ENCODE measurements around the gene ADIPOQ.
"Not testable (repeated sequence)": the region's sequence is repeated elsewhere in the genome, so short reads cannot be mapped to it uniquely, and the experiment has no call there.

The ADIPOQ gene

DNA sequence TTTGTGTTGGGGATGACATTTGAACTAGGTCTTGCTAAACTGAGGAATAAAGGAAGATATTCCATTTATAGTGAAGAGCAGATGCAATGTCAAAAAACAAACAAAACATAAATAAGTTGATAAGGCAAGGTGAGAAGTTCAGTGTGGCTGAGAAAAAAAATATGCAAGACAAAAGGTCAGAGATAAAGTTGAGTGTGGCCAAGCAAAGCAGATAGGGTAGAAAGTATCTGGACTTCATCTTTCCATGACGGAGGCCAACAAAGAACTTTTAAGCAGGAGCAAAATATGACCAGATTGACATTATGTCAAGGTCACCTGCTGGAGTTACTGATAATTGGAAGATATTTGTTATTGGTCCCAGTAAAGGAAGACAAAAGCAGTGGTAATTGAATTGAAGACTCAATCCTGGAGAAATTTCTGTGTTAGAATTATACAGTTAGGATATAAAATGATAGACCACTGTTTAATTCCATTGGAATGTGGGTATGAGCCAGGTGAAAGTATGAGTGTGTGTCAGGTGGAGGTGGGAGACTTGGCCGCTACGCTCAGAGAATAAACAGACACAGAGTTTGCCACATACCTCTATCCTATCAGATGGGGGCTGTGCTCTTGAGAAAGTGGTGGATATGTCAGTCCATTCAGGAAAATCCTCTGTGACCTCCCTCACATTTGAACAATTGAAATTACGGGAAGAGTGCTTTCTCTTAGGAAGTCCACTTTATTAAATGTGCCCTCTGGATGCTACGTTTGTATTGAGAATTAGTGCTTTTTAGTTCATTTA lies 28.1 kb downstream of the ADIPOQ start:
- DNase-seq (ENCODE audit: low read depth), result no peak
- TF ChIP-seq, protein P1, sequence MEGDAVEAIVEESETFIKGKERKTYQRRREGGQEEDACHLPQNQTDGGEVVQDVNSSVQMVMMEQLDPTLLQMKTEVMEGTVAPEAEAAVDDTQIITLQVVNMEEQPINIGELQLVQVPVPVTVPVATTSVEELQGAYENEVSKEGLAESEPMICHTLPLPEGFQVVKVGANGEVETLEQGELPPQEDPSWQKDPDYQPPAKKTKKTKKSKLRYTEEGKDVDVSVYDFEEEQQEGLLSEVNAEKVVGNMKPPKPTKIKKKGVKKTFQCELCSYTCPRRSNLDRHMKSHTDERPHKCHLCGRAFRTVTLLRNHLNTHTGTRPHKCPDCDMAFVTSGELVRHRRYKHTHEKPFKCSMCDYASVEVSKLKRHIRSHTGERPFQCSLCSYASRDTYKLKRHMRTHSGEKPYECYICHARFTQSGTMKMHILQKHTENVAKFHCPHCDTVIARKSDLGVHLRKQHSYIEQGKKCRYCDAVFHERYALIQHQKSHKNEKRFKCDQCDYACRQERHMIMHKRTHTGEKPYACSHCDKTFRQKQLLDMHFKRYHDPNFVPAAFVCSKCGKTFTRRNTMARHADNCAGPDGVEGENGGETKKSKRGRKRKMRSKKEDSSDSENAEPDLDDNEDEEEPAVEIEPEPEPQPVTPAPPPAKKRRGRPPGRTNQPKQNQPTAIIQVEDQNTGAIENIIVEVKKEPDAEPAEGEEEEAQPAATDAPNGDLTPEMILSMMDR (IDR thresholded peaks at IDR 0.05; ENCODE audit: low read depth, low read length, missing control alignments), result no peak
- in situ Hi-C loops (cut with HindIII; ENCODE audit: low sequenced_read_pairs), result no loop called here
- no peak overlapping the region for H3K4me3 ChIP-seq (ENCODE audit: low read depth, low read length)

DNA sequence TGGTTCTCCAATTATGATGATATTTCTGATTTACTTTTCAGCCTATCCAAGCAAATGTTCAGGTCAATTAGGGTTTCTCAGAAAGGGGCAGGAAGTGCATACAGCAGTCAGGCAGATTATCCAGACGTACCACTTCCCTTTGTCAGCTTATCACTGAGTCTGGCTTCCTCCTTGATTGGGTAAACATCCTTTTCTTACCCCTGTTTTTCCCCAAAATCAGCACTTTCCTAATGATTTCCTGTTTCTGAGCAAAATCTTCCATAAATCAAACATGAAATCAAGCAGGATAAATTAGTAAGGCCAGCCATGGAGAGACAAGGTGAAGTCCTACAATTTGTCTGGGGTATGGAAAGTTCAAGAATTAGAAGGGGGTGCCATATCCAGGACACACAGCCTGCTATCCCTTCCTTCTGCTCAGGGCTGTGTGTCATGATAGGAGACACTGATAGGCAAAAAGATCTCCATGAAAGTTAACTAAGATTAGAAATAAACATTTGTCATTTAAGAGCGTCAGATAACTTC lies 29.0 kb downstream of the ADIPOQ start:
- DNase-seq (ENCODE audit: low read depth), result no peak
- in situ Hi-C loops (cut with HindIII; ENCODE audit: low sequenced_read_pairs), result no loop called here
- H3K4me3 ChIP-seq (ENCODE audit: low read depth, low read length), result no peak overlapping the region
- TF ChIP-seq, protein P1 (IDR thresholded peaks at IDR 0.05; ENCODE audit: low read depth, low read length, missing control alignments), result no peak

DNA sequence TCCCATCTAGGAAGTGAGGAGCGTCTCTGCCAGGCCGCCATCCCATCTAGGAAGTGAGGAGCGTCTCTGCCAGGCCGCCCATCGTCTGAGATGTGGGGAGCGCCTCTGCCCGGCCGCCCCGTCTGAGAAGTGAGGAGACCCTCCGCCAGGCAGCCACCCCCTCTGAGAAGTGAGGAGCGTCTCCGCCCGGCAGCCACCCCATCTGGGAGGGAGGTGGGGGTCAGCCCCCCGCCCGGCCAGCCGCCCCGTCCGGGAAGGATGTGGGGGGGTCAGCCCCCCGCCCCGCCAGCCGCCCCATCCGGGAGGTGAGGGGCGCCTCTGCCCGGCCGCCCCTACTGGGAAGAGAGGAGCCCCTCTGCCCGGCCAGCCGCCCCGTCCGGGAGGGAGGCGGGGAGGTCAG lies 31.3 kb downstream of the ADIPOQ start:
- in situ Hi-C loops (cut with HindIII; ENCODE audit: low sequenced_read_pairs); H3K4me3 ChIP-seq (ENCODE audit: low read depth, low read length); DNase-seq (ENCODE audit: low read depth): not testable (repeated sequence)

DNA sequence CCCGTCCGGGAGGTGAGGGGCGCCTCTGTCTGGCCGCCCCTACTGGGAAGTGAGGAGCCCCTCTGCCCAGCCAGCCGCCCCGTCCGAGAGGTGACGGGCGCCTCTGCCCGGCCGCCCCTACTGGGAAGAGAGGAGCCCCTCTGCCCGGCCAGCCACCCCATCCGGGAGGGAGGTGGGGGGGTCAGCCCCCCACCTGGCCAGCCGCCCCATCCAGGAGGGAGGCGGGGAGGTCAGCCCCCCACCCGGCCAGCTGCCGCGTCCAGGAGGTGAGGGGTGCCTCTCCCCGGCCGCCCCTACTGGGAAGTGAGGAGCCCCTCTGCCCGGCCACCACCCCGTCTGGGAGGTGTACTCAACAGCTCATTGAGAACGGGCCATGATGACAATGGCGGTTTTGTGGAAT lies 31.7 kb downstream of the ADIPOQ start:
- in situ Hi-C loops (cut with HindIII; ENCODE audit: low sequenced_read_pairs); H3K4me3 ChIP-seq (ENCODE audit: low read depth, low read length); DNase-seq (ENCODE audit: low read depth): not testable (repeated sequence)

DNA sequence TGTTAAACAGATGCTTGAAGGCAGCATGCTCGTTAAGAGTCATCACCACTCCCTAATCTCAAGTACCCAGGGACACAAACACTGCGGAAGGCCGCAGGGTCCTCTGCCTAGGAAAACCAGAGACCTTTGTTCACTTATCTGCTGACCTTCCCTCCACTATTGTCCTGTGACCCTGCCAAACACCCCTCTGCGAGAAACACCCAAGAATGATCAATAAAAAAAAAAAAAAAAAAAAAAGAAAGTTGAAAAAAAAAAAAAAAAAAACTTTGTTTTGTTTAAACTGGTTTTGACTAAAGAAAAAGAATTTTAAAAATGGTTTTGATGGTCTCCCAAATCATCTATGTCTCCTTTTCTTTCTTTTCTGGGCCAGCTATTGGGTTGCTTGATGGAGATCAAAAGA lies 32.3 kb downstream of the ADIPOQ start:
- in situ Hi-C loops (cut with HindIII; ENCODE audit: low sequenced_read_pairs); H3K4me3 ChIP-seq (ENCODE audit: low read depth, low read length); DNase-seq (ENCODE audit: low read depth): not testable (repeated sequence)

DNA sequence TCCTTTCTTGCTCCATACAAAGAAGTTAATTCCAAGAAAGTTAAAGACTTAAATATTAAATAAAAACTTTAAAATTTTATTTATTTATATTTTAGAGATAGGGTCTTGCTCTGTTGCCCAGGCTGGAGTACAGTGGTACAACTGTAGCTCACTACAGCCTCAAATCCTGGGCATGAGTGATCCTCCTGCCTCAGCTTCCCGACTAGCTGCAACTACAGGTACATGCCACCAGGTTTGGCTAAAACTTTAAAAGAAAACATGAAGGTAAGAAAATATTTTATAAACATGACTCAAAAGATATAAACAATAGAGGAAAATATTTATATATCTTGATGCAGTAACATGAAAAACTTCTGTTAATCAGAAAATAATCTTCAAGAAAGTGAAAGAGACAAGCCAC lies 33.2 kb downstream of the ADIPOQ start:
- no peak for DNase-seq (ENCODE audit: low read depth)
- TF ChIP-seq, protein P1 (IDR thresholded peaks at IDR 0.05; ENCODE audit: low read depth, low read length, missing control alignments), result no peak
- in situ Hi-C loops (cut with HindIII; ENCODE audit: low sequenced_read_pairs), result no loop called here
- no peak overlapping the region for H3K4me3 ChIP-seq (ENCODE audit: low read depth, low read length)

DNA sequence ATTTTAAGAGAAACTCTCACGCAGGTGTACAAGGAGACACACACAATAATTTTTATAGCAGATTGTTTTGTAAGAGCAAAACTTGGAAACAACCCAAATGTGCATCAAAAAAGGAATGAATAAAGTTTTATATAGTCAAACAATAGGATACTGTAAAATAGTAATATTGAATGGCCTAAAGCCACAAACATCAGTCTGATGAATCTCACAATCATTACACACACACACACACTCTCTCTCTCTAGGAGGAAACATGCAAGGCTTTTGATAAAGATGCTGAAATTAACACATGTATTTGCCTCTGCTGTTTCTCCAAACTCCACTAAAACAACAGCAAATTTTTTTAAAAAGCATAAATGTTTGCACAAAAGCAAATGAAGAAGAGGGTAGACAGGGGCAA lies 37.3 kb downstream of the ADIPOQ start:
- no peak for DNase-seq (ENCODE audit: low read depth)
- no peak overlapping the region for H3K4me3 ChIP-seq (ENCODE audit: low read depth, low read length)
- TF ChIP-seq, protein P1 (IDR thresholded peaks at IDR 0.05; ENCODE audit: low read depth, low read length, missing control alignments), result no peak
- in situ Hi-C loops (cut with HindIII; ENCODE audit: low sequenced_read_pairs), result no loop called here

DNA sequence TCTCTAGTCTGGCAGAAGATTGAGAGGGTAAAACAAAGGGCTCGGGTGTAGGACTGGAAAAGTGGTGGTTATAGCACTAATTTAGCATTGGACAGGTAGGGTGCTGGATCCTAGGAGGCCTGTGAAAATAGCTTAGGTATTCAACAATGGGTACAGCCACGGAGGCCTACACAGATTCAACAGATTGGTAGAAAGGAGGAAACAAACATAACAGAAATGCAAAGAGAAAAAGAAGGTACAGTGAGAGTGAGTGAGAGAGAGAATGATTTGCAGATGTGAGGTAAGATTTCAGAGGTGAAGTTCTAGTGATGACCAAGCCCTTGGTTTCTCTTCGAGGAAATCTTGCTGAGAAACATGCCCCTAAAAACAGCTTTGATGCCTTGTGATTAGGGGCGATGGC lies 37.9 kb downstream of the ADIPOQ start:
- TF ChIP-seq, protein P1 (IDR thresholded peaks at IDR 0.05; ENCODE audit: low read depth, low read length, missing control alignments), result no peak
- H3K4me3 ChIP-seq (ENCODE audit: low read depth, low read length), result no peak overlapping the region
- in situ Hi-C loops (cut with HindIII; ENCODE audit: low sequenced_read_pairs), result no loop called here
- no peak for DNase-seq (ENCODE audit: low read depth)
